GM23338 (cell line): Measurements from ENCODE around the gene AKR1C4.
"Not testable (repeated sequence)": the region's sequence is repeated elsewhere in the genome, so short reads cannot be mapped to it uniquely, and the experiment has no call there.

ENCODE experiments used
- CREB1 ChIP-seq: fragments of 250-450 bp; sonication (Bioruptor Pico); IDR thresholded peaks from 2 replicates; pipeline ENCODE4 v1.5.0; 2020; ENCODE audit warnings: low read depth, mild to moderate bottlenecking, moderate library complexity
- EZH2 ChIP-seq: fragments of 200-600 bp; sonication (generic); IDR thresholded peaks from one replicate; pipeline ENCODE4 v1.8.0; 2017; ENCODE audit warnings: antibody characterized with exemption, mild to moderate bottlenecking, low read depth; ENCODE audit not compliant: unreplicated experiment
- EZH2phosphoT487 ChIP-seq: fragments of 200-600 bp; sonication (generic); IDR thresholded peaks from one replicate; pipeline ENCODE4 v1.8.1; 2018; ENCODE audit warnings: antibody characterized with exemption; ENCODE audit not compliant: unreplicated experiment
- JUNB ChIP-seq: IDR thresholded peaks from one replicate; pipeline ENCODE4 v1.6.1; 2016; ENCODE audit warnings: antibody characterized with exemption; ENCODE audit not compliant: unreplicated experiment
- NANOG ChIP-seq: IDR thresholded peaks from 2 replicates; pipeline ENCODE4 v1.6.1; 2016; ENCODE audit warnings: antibody characterized with exemption, borderline replicate concordance
- POLR2AphosphoS5 ChIP-seq: IDR thresholded peaks from 2 replicates; pipeline ENCODE4 v1.6.1; 2016; ENCODE audit warnings: antibody characterized with exemption, low read depth
- STAT1 ChIP-seq: IDR thresholded peaks from one replicate; pipeline ENCODE4 v1.6.1; 2016; ENCODE audit warnings: antibody characterized with exemption; ENCODE audit not compliant: unreplicated experiment
- ZNF114 ChIP-seq: fragments of 250-450 bp; sonication (Bioruptor Pico); IDR thresholded peaks from 2 replicates; pipeline ENCODE4 v1.5.0; 2020; ENCODE audit warnings: mild to moderate bottlenecking, moderate library complexity
- ZNF331 ChIP-seq: fragments of 250-450 bp; sonication (Bioruptor Pico); IDR thresholded peaks from 2 replicates; pipeline ENCODE4 v1.5.0; 2020; ENCODE audit warnings: low read depth, mild to moderate bottlenecking, moderate library complexity
- TF ChIP-seq, protein P1 (sequence below), 2 experiments: fragments of 200-600 bp in 1 of 2; sonication (generic) in 1 of 2; conservative IDR thresholded peaks; 2 replicates each; pipeline versions ENCODE4 v1.5.1 to v1.6.1; 2016 to 2017; ENCODE audit warnings: antibody characterized with exemption in 2 of 2, low read depth in 2 of 2, mild to moderate bottlenecking in 2 of 2, moderate library complexity in 1 of 2
- TF ChIP-seq, protein P2 (sequence below): IDR thresholded peaks from one replicate; pipeline ENCODE4 v1.6.1; 2018; ENCODE audit warnings: antibody characterized with exemption; ENCODE audit not compliant: unreplicated experiment
- TF ChIP-seq, protein P3 (sequence below): IDR thresholded peaks from 2 replicates; pipeline ENCODE4 v1.6.1; 2016; ENCODE audit warnings: antibody characterized with exemption
- TF ChIP-seq, protein P4 (sequence below): fragments of 250-450 bp; sonication (Bioruptor Pico); IDR thresholded peaks from 2 replicates; pipeline ENCODE4 v1.5.0; 2020; ENCODE audit warnings: mild to moderate bottlenecking, moderate library complexity

DNA sequence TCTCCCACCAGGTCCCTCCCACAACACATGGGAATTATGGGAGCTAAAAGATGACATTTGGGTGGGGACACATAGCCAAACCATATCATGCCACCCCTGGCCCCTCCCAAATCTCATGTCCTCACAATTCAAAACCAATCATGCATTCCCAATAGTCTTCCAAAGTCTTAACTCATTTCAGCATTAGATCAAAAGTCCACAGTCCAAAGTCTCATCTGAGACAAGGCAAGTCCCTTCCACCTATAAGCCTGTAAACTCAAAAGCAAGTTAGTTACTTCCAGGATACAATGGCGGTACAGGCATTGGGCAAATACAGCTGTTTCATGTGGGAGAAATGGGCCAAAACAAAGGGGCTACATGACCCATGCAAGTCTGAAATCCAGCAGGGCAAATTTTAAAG lies 13.1 kb downstream of the AKR1C4 start:
- TF ChIP-seq, protein P1, sequence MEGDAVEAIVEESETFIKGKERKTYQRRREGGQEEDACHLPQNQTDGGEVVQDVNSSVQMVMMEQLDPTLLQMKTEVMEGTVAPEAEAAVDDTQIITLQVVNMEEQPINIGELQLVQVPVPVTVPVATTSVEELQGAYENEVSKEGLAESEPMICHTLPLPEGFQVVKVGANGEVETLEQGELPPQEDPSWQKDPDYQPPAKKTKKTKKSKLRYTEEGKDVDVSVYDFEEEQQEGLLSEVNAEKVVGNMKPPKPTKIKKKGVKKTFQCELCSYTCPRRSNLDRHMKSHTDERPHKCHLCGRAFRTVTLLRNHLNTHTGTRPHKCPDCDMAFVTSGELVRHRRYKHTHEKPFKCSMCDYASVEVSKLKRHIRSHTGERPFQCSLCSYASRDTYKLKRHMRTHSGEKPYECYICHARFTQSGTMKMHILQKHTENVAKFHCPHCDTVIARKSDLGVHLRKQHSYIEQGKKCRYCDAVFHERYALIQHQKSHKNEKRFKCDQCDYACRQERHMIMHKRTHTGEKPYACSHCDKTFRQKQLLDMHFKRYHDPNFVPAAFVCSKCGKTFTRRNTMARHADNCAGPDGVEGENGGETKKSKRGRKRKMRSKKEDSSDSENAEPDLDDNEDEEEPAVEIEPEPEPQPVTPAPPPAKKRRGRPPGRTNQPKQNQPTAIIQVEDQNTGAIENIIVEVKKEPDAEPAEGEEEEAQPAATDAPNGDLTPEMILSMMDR (conservative IDR thresholded peaks at IDR 0.05; ENCODE audit: low read depth in 2 of 2) = not testable (repeated sequence)
- TF ChIP-seq, protein P2, sequence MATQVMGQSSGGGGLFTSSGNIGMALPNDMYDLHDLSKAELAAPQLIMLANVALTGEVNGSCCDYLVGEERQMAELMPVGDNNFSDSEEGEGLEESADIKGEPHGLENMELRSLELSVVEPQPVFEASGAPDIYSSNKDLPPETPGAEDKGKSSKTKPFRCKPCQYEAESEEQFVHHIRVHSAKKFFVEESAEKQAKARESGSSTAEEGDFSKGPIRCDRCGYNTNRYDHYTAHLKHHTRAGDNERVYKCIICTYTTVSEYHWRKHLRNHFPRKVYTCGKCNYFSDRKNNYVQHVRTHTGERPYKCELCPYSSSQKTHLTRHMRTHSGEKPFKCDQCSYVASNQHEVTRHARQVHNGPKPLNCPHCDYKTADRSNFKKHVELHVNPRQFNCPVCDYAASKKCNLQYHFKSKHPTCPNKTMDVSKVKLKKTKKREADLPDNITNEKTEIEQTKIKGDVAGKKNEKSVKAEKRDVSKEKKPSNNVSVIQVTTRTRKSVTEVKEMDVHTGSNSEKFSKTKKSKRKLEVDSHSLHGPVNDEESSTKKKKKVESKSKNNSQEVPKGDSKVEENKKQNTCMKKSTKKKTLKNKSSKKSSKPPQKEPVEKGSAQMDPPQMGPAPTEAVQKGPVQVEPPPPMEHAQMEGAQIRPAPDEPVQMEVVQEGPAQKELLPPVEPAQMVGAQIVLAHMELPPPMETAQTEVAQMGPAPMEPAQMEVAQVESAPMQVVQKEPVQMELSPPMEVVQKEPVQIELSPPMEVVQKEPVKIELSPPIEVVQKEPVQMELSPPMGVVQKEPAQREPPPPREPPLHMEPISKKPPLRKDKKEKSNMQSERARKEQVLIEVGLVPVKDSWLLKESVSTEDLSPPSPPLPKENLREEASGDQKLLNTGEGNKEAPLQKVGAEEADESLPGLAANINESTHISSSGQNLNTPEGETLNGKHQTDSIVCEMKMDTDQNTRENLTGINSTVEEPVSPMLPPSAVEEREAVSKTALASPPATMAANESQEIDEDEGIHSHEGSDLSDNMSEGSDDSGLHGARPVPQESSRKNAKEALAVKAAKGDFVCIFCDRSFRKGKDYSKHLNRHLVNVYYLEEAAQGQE = not testable (repeated sequence)
- TF ChIP-seq POLR2AphosphoS5; EZH2phosphoT487; EZH2; CREB1 (CRISPR knock-in tag); STAT1; JUNB; NANOG; ZNF114 (CRISPR knock-in tag); ZNF331 (CRISPR knock-in tag): not testable (repeated sequence)
- TF ChIP-seq, protein P3, sequence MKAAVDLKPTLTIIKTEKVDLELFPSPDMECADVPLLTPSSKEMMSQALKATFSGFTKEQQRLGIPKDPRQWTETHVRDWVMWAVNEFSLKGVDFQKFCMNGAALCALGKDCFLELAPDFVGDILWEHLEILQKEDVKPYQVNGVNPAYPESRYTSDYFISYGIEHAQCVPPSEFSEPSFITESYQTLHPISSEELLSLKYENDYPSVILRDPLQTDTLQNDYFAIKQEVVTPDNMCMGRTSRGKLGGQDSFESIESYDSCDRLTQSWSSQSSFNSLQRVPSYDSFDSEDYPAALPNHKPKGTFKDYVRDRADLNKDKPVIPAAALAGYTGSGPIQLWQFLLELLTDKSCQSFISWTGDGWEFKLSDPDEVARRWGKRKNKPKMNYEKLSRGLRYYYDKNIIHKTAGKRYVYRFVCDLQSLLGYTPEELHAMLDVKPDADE = not testable (repeated sequence)
- TF ChIP-seq, protein P4, sequence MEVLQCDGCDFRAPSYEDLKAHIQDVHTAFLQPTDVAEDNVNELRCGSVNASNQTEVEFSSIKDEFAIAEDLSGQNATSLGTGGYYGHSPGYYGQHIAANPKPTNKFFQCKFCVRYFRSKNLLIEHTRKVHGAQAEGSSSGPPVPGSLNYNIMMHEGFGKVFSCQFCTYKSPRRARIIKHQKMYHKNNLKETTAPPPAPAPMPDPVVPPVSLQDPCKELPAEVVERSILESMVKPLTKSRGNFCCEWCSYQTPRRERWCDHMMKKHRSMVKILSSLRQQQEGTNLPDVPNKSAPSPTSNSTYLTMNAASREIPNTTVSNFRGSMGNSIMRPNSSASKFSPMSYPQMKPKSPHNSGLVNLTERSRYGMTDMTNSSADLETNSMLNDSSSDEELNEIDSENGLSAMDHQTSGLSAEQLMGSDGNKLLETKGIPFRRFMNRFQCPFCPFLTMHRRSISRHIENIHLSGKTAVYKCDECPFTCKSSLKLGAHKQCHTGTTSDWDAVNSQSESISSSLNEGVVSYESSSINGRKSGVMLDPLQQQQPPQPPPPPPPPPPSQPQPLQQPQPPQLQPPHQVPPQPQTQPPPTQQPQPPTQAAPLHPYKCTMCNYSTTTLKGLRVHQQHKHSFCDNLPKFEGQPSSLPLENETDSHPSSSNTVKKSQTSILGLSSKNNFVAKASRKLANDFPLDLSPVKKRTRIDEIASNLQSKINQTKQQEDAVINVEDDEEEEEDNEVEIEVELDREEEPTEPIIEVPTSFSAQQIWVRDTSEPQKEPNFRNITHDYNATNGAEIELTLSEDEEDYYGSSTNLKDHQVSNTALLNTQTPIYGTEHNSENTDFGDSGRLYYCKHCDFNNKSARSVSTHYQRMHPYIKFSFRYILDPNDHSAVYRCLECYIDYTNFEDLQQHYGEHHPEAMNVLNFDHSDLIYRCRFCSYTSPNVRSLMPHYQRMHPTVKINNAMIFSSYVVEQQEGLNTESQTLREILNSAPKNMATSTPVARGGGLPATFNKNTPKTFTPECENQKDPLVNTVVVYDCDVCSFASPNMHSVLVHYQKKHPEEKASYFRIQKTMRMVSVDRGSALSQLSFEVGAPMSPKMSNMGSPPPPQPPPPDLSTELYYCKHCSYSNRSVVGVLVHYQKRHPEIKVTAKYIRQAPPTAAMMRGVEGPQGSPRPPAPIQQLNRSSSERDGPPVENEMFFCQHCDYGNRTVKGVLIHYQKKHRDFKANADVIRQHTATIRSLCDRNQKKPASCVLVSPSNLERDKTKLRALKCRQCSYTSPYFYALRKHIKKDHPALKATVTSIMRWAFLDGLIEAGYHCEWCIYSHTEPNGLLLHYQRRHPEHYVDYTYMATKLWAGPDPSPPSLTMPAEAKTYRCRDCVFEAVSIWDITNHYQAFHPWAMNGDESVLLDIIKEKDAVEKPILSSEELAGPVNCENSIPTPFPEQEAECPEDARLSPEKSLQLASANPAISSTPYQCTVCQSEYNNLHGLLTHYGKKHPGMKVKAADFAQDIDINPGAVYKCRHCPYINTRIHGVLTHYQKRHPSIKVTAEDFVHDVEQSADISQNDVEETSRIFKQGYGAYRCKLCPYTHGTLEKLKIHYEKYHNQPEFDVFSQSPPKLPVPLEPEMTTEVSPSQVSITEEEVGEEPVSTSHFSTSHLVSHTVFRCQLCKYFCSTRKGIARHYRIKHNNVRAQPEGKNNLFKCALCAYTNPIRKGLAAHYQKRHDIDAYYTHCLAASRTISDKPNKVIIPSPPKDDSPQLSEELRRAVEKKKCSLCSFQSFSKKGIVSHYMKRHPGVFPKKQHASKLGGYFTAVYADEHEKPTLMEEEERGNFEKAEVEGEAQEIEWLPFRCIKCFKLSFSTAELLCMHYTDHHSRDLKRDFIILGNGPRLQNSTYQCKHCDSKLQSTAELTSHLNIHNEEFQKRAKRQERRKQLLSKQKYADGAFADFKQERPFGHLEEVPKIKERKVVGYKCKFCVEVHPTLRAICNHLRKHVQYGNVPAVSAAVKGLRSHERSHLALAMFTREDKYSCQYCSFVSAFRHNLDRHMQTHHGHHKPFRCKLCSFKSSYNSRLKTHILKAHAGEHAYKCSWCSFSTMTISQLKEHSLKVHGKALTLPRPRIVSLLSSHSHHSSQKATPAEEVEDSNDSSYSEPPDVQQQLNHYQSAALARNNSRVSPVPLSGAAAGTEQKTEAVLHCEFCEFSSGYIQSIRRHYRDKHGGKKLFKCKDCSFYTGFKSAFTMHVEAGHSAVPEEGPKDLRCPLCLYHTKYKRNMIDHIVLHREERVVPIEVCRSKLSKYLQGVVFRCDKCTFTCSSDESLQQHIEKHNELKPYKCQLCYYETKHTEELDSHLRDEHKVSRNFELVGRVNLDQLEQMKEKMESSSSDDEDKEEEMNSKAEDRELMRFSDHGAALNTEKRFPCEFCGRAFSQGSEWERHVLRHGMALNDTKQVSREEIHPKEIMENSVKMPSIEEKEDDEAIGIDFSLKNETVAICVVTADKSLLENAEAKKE = not testable (repeated sequence)
